ENCODE data around the gene SNX27.

The SNX27 gene

GRCh38 chr1:151737479-151737878 is 125.6 kb downstream of the SNX27 start:
- peaks cover 45% of the 10 kb centered on the region for H3K27me3 ChIP-seq
- H3K4me1 ChIP-seq (ENCODE audit: control insufficient read depth in 1 of 2, insufficient read depth in 1 of 2, low read depth in 1 of 2, low read length in 1 of 2): no peaks in the 10 kb centered on the region
- H3K27ac ChIP-seq: no peak overlapping the region
- no peak overlapping the region for H3K4me3 ChIP-seq (ENCODE audit: low read depth in 1 of 2, low read length in 1 of 2)
- H3K9me3 ChIP-seq: no peaks in the 10 kb centered on the region
- H3K36me3 ChIP-seq: no peaks in the 10 kb centered on the region
- no peak for TF ChIP-seq CTCF (IDR thresholded peaks at IDR 0.05)

- Histone ChIP-seq H3K9me3 (no peaks in the 10 kb centered on the region), H3K4me1 (ENCODE audit: control insufficient read depth in 1 of 2, insufficient read depth in 1 of 2, low read depth in 1 of 2, low read length in 1 of 2) (no peaks in the 10 kb centered on the region), H3K4me3 (ENCODE audit: low read depth in 1 of 2, low read length in 1 of 2) (no peak overlapping the region), H3K27ac (no peak overlapping the region), H3K36me3 (no peaks in the 10 kb centered on the region), H3K27me3 (peaks cover 49% of the 10 kb centered on the region)
- no peak for TF ChIP-seq CTCF (IDR thresholded peaks at IDR 0.05)
Observed at GRCh38 chr1:151739590-151740355, 127.9 kb downstream of the SNX27 start.

- Histone ChIP-seq H3K9me3 (no peaks in the 10 kb centered on the region), H3K27ac (no peak overlapping the region), H3K27me3 (peaks cover 67% of the 10 kb centered on the region), H3K36me3 (no peaks in the 10 kb centered on the region), H3K4me3 (ENCODE audit: low read depth in 1 of 2, low read length in 1 of 2) (no peak overlapping the region), H3K4me1 (ENCODE audit: control insufficient read depth in 1 of 2, insufficient read depth in 1 of 2, low read depth in 1 of 2, low read length in 1 of 2) (no peaks in the 10 kb centered on the region)
- no peak for TF ChIP-seq CTCF (IDR thresholded peaks at IDR 0.05)
Observed at GRCh38 chr1:151741516-151741915, 129.7 kb downstream of the SNX27 start.

All from neutrophil (primary cell).